Activated T-cell treated with anti-CD3 and anti-CD28 coated beads, Interleukin-2, amount 50 U/mL, for 4 hours (primary cell): ENCODE measurements around the gene ACCS. TPM values are rescaled to one million over a fixed set of nuclear protein-coding genes. Genes with fewer than 3 reads are reported as not detected.

ENCODE experiments used
- ATAC-seq, 2 donors: fragments of 200-7000 bp; cut with Tn5 transposase; one replicate each; pipeline ENCODE4 v1.10.0; 2021
- DNase-seq: peaks from one replicate; pipeline ENCODE4 v3.0.0-alpha.2; 2020
- H3K27me3 Mint-ChIP-seq: one replicate; pipeline ENCODE4 v1.8.0; 2021; ENCODE audit warnings: low read depth, mixed read lengths
- H3K36me3 Mint-ChIP-seq: one replicate; pipeline ENCODE4 v1.8.0; 2022; ENCODE audit warnings: mixed read lengths; ENCODE audit not compliant: insufficient read depth
- H3K4me1 Mint-ChIP-seq: one replicate; pipeline ENCODE4 v1.8.0; 2021; ENCODE audit warnings: low read depth, mixed read lengths
- H3K4me3 Mint-ChIP-seq: one replicate; pipeline ENCODE4 v1.8.0; 2021; ENCODE audit warnings: mild to moderate bottlenecking, moderate library complexity, mixed read lengths
- H3K9me3 Mint-ChIP-seq: one replicate; pipeline ENCODE4 v1.8.0; 2021; ENCODE audit warnings: mixed read lengths
- total RNA-seq, 3 donors: library from RNA; stranded (reverse); gene quantifications; one replicate each; pipeline ENCODE4 v1.2.1, GENCODE V29; 2021

Gene ACCS, protein sequence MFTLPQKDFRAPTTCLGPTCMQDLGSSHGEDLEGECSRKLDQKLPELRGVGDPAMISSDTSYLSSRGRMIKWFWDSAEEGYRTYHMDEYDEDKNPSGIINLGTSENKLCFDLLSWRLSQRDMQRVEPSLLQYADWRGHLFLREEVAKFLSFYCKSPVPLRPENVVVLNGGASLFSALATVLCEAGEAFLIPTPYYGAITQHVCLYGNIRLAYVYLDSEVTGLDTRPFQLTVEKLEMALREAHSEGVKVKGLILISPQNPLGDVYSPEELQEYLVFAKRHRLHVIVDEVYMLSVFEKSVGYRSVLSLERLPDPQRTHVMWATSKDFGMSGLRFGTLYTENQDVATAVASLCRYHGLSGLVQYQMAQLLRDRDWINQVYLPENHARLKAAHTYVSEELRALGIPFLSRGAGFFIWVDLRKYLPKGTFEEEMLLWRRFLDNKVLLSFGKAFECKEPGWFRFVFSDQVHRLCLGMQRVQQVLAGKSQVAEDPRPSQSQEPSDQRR
- 1 to 10 TPM in 2 of 3 donors, under 1 TPM in 1; 0.79 to 2.3 (median 1.4) TPM for total RNA-seq

DNA sequence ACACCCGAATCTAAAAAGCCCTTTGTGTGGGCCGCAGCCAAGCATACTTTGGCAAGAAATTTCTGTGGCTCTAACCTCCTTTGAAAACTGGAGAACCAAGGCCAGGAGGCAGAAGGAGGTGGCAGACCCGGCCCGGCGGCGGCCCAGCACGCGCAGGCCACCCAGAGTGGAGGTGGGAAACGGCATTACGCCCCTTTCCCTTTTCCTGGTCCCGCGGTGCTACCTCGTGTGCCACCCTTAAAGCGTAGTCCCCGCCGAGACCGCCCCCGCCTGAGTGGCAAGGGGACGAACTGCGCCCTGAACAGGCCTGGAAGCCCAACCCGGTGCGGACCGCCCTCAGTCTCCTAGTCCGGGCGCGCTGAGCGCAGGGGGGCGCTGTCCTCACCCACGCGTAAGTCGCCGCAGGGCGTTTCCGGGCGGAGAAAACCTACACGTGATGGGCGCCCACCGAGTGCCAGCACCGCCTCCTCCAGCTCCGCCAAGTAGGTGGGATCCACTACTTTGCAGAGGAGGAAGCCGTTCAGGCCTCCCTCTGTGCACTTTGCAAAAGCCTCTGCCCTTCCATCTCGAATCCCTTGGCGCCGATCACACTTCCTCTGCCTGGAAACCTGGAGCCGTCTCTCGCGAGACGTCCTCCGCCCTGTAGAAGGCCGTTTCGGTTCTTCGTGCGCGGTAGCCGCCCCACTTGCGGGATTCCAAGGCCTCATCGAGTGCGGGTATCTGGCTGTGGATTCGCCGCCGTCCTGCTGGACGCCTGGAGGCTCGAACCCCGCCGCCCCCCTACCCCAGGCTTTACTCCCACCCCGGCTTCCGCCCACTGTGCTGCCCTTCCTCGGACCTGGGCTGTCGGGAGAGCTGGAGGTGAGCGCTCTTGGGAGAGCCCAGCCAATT lies at the start of gene ACCS:
Gene ACCS, plus strand, starts transcription at position 430 of the 891 bp plus-strand sequence. CDS start 1,358 bp downstream, outside the sequence.
- H3K4me3 Mint-ChIP-seq = peak within 1 kb of the TSS; percentile 85
- H3K27me3 Mint-ChIP-seq = no peaks in the 10 kb centered on the region
- ATAC-seq (peak; percentile 92 to 94), DNase-seq (peak; percentile 76)
- no peaks in the 10 kb centered on the region for H3K9me3 Mint-ChIP-seq
- peaks cover 26% of the 10 kb centered on the region for H3K4me1 Mint-ChIP-seq
- H3K36me3 Mint-ChIP-seq = no peaks in the 10 kb centered on the region

DNA sequence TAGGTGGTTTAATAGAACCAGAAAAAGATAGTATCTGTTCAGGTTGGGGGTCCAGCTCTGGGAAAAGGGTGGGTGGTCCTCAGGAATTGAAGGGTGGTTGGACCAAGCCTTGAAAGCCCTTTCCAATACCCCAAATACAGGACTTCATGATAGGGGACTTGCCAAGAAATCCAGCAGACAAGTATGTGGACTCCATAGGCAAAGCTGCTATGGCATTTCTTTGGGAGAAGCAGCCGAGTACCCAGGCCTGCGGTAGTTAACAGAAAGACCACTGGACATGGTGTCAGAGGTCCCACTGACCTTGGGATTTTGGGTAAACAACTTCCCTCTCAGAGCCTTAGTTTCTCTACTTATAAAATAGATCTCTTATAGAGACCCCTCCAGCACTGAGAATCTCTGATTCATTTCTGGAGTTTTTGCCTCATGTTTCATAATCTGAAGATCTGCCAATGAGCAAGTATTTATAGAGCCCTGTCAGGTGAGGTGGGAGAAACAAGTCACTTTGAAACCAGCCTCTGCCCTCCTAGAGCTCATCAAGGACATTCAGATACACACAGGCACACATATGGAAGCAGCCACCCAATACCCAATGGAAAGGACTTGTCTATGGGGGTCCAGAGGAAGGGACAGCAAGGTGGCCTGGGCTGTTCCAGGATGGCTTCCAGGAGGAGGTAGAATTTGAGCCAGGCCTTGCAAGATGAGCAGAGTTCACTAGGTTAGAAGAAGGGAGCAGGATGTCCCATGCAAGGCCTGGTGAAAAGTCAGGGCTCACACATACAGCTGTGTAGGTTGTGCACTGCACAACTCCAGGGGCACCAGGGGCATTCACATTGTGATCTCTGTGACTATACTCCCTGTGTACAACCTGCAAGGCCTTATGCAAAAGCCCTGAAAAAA lies 49.3 kb upstream of the ACCS start:
- ATAC-seq = no peak
- DNase-seq = no peak

DNA sequence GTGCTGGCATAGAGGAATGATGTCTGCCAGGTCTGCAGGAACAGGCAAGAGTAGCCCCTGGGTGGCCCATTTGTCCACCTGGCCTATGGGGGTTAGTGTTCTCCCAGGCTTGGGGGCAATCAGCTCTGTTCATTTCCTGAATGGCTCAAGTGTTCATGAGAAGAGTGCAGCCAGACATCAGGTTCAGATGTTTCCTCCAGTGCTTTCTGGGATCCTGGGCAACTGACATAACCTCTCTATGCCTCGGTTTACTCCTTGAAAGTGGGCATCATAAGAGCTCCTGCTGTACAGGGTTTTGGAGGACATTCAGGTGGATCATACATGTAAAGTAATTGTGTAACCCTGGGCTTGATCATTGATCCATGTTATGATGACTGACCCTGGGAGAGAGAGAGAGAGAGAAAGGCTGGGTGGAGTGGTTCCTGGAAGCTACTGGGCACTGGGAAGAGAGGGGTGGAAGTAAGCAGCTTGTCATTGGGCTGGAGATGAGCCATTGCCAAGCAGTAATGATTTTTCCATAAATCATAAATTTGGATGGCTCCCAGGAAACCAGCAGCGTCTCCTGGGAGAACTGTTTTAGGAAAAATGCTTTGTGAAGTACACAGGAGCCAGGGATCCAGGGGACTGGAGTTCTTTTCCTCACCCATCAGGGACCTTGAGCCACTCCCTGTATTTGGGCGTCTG lies 48.5 kb upstream of the ACCS start:
- no peak for ATAC-seq
- H3K4me3 Mint-ChIP-seq = no peak overlapping the region

More for the DNA sequence above, 49.3 kb upstream of the ACCS start:
- no peak overlapping the region for H3K4me3 Mint-ChIP-seq
- no peaks in the 10 kb centered on the region for H3K36me3 Mint-ChIP-seq
- H3K4me1 Mint-ChIP-seq = no peaks in the 10 kb centered on the region
- H3K9me3 Mint-ChIP-seq = no peaks in the 10 kb centered on the region
- H3K27me3 Mint-ChIP-seq = no peaks in the 10 kb centered on the region

DNA sequence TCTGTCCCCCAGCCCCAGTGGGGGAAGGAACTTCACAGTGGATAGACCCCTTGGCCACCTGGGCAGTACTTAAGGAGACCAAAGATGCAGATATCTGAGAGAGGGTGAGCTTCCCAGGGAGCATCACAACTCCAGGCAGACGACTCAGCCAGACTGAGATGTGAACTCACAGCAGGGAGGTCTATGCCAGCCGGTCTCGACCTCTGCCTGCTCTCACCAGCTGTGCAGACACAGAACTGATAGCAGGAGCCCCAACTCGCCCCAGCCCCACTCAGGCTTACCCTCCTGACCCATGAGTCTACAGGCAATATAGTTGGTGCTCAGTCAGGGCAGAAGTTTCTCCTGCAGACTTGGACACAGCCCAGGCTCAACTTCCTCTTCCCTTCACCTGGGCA lies 47.9 kb upstream of the ACCS start:
- Mint-ChIP-seq H3K4me3 (no peak overlapping the region), H3K36me3 (no peaks in the 10 kb centered on the region), H3K4me1 (no peaks in the 10 kb centered on the region), H3K27me3 (peaks cover 6% of the 10 kb centered on the region), H3K9me3 (peaks cover 4% of the 10 kb centered on the region)
- DNase-seq = no peak
- ATAC-seq = no peak

More for the DNA sequence above, 48.5 kb upstream of the ACCS start:
- no peak for DNase-seq
- no peaks in the 10 kb centered on the region for H3K36me3 Mint-ChIP-seq
- peaks cover 2% of the 10 kb centered on the region for H3K9me3 Mint-ChIP-seq
- no peaks in the 10 kb centered on the region for H3K4me1 Mint-ChIP-seq
- H3K27me3 Mint-ChIP-seq = peaks cover 4% of the 10 kb centered on the region

DNA sequence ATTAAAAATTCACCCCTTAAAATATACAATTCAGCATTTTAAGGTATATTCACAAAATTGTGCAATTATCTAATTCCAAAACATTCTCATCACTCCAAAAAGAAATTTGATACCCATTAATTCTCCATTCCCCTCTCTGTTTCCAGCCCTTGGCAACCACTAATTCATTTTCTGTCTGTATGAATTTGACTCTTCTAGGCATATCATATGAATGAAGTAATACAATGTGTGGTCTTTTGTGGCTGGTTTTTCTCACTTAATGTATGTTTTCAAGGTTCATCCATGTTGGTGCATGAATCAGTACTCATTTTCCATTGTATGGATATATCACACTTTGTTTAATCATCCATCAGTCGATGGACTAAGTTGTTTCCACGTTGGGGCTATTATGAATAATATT lies 47.2 kb upstream of the ACCS start:
- Mint-ChIP-seq H3K4me3 (no peak overlapping the region), H3K27me3 (peaks cover 9% of the 10 kb centered on the region), H3K36me3 (no peaks in the 10 kb centered on the region), H3K9me3 (peaks cover 4% of the 10 kb centered on the region), H3K4me1 (no peaks in the 10 kb centered on the region)
- DNase-seq (no peak), ATAC-seq (no peak)

DNA sequence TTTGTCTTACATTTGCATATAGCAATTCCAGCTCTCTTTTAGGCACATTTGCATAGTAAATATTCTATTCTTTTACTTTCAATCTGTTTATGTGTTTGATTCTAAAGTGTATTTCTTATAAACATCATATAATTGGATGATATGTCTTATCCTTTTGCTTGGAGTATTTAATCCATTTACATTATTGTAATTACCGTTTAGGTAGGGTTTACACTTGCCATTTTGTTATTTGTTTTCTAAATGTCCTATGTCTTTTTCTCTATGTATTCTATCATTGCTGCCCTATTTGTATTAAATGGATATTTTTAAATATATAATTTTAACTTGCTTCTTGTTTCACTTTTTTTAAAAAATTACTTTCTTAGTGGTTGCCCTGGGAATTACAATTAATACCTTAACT lies 41.1 kb upstream of the ACCS start:
- ATAC-seq = no peak
- H3K9me3 Mint-ChIP-seq = peaks cover 10% of the 10 kb centered on the region
- no peaks in the 10 kb centered on the region for H3K4me1 Mint-ChIP-seq
- no peak for DNase-seq
- H3K4me3 Mint-ChIP-seq = no peak overlapping the region
- H3K27me3 Mint-ChIP-seq = peaks cover 26% of the 10 kb centered on the region
- no peaks in the 10 kb centered on the region for H3K36me3 Mint-ChIP-seq

DNA sequence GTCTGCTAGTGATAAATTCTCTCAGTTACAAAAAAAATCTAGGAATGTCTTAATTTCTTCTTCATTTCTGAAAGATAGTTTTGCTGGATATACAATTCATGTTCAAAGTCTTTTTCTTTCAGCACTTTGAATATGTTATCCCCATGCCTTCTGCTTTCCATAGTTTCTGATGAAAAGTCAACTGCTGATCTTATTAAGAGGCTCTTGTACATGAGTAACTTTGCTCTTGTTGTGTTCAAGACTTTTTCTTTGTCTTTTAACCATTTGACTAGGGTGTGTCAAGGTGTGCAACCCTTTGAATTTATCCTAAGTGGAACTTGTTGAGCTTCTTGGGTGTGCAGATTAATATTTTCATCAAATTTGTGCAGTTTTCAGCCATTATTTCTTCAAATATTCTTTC lies 40.3 kb upstream of the ACCS start:
- H3K4me1 Mint-ChIP-seq = no peaks in the 10 kb centered on the region
- no peak for ATAC-seq
- H3K9me3 Mint-ChIP-seq = peaks cover 10% of the 10 kb centered on the region
- no peak for DNase-seq
- H3K27me3 Mint-ChIP-seq = peaks cover 28% of the 10 kb centered on the region
- no peak overlapping the region for H3K4me3 Mint-ChIP-seq
- no peaks in the 10 kb centered on the region for H3K36me3 Mint-ChIP-seq

DNA sequence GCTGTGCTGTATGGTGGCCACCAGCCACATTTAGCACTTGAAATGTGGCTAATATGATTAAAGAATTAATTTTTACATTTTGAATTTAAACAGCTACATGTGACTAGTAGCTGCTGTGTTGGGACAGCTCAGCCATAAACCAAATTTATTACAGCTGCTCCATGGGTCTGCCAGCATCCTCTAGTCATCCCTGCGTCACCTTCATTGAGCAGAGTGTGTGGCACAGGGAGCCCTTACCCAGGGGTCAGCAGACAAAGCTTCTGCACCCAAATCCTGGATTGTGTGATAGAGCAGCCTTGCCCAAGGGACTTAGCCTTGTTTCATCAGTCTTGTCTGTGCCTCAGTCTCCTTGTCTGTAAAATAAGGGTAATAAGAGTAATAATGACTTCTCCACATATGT lies 37.7 kb upstream of the ACCS start:
- H3K36me3 Mint-ChIP-seq = no peaks in the 10 kb centered on the region
- no peaks in the 10 kb centered on the region for H3K4me1 Mint-ChIP-seq
- no peak overlapping the region for H3K4me3 Mint-ChIP-seq
- H3K27me3 Mint-ChIP-seq = peaks cover 32% of the 10 kb centered on the region
- H3K9me3 Mint-ChIP-seq = peaks cover 6% of the 10 kb centered on the region
- DNase-seq = no peak
- ATAC-seq = no peak

DNA sequence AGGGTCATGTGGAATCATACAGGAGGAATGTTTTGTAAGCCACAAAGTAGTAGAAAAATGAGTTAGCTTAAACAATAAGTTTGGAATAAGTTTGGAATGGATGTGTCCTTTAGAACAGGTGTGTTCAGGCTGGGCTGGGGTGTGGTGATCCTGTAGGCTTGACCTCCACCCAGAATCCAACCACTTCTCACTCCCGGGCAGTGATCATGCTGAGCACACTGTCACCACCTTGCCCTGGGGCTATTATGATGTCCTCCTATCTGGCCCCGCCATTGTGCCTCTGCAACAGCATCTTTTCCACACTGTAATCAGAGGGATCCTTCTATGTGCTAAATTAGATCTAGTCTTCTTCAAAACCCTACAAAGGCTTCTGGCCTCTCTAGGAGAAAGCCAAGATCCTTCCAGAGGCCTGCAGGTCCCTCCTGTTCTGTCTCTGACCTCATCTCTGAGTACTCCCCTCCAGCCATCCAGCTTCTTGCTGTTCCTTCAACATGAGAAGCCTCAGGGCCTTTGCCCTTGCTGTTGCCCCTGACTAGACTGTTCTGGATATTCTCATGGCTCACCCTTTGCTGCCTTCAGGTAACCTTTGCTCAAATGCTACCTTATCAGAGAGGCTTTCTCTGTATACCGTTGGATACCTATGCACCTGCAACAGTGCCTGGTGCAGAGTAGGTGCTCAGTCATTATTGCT lies 37.1 kb upstream of the ACCS start:
- H3K36me3 Mint-ChIP-seq = no peaks in the 10 kb centered on the region
- H3K4me3 Mint-ChIP-seq = no peak overlapping the region
- DNase-seq = no peak
- H3K9me3 Mint-ChIP-seq = peaks cover 6% of the 10 kb centered on the region
- ATAC-seq = no peak
- peaks cover 32% of the 10 kb centered on the region for H3K27me3 Mint-ChIP-seq
- H3K4me1 Mint-ChIP-seq = no peaks in the 10 kb centered on the region

DNA sequence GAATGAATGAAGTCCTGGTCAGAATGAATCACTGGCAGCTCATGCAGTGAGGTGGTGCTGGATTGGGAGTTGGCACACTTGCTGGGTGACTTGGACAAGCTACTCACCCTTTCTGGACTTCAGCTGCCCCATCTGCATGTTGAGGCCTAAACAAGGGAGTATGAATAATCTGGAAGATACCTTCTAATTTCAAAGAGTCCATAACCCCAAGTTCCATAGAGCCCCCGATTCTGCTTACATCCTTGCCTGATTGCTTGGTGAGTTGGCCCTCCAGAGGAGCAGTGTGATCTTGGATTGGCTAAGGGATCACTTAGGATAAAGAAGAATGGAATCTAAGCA lies 36.6 kb upstream of the ACCS start:
- Mint-ChIP-seq H3K27me3 (peaks cover 32% of the 10 kb centered on the region), H3K4me1 (no peaks in the 10 kb centered on the region), H3K9me3 (peaks cover 6% of the 10 kb centered on the region), H3K4me3 (no peak overlapping the region), H3K36me3 (no peaks in the 10 kb centered on the region)
- DNase-seq (no peak), ATAC-seq (no peak)

DNA sequence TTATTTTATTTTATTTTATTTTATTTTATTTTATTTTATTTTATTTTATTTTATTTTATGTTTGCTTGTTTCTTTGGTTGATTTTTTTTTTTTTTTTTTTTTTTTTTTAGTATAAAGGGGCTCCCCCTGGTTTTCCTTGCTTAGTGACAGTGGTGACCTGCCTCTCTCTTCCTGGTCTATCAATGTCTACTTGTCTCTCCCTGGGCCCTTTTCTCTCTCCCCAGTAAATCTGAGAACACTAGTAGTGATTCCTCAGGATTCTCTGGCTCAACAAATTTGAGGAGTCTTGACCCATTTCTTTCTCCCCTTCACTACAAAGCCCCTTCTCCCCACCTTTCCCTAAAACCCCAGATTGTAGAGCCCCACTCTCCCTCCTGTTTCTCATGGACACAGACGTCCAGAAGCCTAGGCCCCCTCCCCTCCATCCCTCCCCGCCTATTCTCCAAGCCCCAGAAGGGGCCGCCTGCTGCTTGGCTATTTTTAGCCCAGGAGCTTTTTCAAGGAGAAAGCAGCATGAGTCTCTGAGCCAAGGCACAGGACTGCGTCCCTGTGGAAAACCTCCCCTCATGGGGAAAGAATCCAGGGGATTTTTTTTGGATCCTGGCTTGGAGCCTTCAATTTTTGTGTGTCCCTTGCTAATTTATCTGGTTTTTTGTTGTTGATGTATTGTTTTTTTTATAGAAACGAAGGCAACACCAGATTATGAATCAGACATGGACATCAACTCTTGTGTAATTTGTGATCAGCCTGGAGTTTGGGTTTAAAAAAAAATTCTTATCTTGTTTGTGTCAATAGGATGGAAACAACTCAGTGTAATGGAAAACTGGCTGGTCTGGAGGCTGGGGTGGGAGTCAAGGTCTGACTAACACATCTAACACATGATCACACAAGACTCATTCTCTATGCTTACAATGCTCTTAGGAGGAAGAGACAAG lies 35.8 kb upstream of the ACCS start:
- Mint-ChIP-seq H3K4me3 (no peak overlapping the region), H3K9me3 (peaks cover 6% of the 10 kb centered on the region), H3K36me3 (no peaks in the 10 kb centered on the region), H3K4me1 (no peaks in the 10 kb centered on the region), H3K27me3 (peaks cover 32% of the 10 kb centered on the region)
- DNase-seq = no peak
- ATAC-seq = no peak

DNA sequence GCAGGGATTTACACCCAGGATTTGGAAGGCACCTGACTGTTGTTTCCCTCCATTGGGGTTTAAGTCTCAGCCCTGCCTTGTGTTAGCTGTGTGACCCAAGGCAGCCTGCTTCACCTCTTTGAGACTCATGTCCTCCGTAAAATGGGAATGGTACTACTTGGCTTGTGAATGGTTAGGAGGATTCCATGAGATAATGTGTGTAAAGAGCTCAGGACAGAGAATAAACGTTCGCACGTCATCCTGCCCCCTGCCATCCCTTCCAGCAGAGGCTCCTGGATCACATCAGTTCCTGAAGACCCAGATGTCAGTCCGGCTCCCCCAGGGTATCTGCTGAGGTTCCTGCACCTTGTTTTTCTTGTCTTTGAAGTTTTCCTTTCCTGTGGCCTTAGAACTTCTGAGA lies 35.1 kb upstream of the ACCS start:
- peaks cover 4% of the 10 kb centered on the region for H3K9me3 Mint-ChIP-seq
- no peak overlapping the region for H3K4me3 Mint-ChIP-seq
- peaks cover 31% of the 10 kb centered on the region for H3K27me3 Mint-ChIP-seq
- ATAC-seq (no peak), DNase-seq (no peak)
- H3K4me1 Mint-ChIP-seq = no peaks in the 10 kb centered on the region
- H3K36me3 Mint-ChIP-seq = no peaks in the 10 kb centered on the region
